ENCODE results near the gene CRADD.

GRCh38 chr12:93636708-93637107, 40.5 kb upstream of the CRADD start:
- TF ChIP-seq POLR2A (IDR thresholded peaks at IDR 0.05; ENCODE audit: low read depth, low read length) (no peak), CTCF (IDR thresholded peaks at IDR 0.05; ENCODE audit: extremely low read depth in 1 of 2, insufficient read depth in 1 of 2, low read depth in 1 of 2, low read length in 2 of 2) (no peak), EZH2 (IDR thresholded peaks at IDR 0.05; ENCODE audit: borderline replicate concordance, low read depth, low read length, severe bottlenecking) (no peak), MAX (IDR thresholded peaks at IDR 0.05; ENCODE audit: insufficient read depth, insufficient read length) (no peak), FOS (IDR thresholded peaks at IDR 0.05; ENCODE audit: borderline replicate concordance, insufficient read depth, low read length) (no peak), POLR2AphosphoS5 (IDR thresholded peaks at IDR 0.05; ENCODE audit: insufficient read depth, low read depth, low read length) (no peak), JUN (IDR thresholded peaks at IDR 0.05; ENCODE audit: borderline replicate concordance, insufficient read depth, insufficient read length, low read depth) (no peak)
